ENCODE results near the gene ZNF566. TPM values are rescaled to one million over a fixed set of nuclear protein-coding genes. Genes with fewer than 3 reads are reported as not detected.

Gene ZNF566
- total RNA-seq, 3 donors from 2014 or later = 4.3 to 14.8 (median 9.6) TPM

DNA sequence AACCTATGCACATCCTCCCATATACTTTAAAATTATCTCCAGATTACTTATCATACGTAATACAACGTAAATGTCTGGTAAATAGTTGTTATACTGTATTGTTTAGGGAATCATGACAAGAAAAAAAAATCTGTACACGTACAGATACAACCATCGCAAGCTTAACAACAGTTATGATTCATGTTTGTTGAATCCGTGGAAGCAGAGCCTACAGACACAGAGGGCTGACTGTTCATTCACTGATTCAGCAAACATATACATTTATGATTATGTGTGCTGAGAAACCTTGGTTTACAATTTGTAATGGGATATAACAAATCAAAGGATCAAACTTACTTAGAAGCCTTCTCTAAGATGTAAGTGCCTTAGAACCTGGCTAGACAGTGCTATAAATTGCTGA lies 37.2 kb upstream of the ZNF566 start:
- no peak overlapping the region for H3K4me3 ChIP-seq
- DNase-seq = no peak
- TF ChIP-seq, protein P1, sequence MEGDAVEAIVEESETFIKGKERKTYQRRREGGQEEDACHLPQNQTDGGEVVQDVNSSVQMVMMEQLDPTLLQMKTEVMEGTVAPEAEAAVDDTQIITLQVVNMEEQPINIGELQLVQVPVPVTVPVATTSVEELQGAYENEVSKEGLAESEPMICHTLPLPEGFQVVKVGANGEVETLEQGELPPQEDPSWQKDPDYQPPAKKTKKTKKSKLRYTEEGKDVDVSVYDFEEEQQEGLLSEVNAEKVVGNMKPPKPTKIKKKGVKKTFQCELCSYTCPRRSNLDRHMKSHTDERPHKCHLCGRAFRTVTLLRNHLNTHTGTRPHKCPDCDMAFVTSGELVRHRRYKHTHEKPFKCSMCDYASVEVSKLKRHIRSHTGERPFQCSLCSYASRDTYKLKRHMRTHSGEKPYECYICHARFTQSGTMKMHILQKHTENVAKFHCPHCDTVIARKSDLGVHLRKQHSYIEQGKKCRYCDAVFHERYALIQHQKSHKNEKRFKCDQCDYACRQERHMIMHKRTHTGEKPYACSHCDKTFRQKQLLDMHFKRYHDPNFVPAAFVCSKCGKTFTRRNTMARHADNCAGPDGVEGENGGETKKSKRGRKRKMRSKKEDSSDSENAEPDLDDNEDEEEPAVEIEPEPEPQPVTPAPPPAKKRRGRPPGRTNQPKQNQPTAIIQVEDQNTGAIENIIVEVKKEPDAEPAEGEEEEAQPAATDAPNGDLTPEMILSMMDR (IDR thresholded peaks at IDR 0.05) = no peak
- H3K9me3 ChIP-seq = peaks cover 52% of the 10 kb centered on the region
- intact Hi-C loops (cut with DNase I, micrococcal nuclease) = no loop called here
- peaks cover 15% of the 10 kb centered on the region for H3K4me1 ChIP-seq (ENCODE audit: low read depth)
- H3K36me3 ChIP-seq (ENCODE audit: low read depth) = no peaks in the 10 kb centered on the region
- no peak for ATAC-seq

DNA sequence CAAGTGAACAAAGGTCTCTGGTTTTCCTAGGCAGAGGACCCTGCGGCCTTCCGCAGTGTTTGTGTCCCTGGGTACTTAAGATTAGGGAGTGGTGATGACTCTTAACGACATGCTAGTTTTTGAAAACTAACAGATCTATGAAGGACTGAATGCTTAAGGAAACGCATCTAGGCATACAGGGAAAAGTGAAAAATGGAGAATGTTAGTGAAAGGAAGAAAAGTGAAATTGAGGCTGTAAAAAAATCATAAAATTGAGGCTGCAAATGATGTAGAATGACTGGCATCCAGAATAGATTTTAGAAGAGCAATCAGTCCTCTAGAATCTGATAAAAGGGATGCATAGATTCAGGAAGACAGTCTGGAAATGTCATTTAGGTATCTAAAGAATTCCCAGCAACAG lies 35.3 kb upstream of the ZNF566 start:
- Histone ChIP-seq H3K36me3 (ENCODE audit: low read depth) (no peaks in the 10 kb centered on the region), H3K4me3 (no peak overlapping the region), H3K9me3 (peaks cover 64% of the 10 kb centered on the region), H3K4me1 (ENCODE audit: low read depth) (peaks cover 15% of the 10 kb centered on the region)
- DNase-seq (no peak), ATAC-seq (no peak)
- intact Hi-C loops (cut with DNase I, micrococcal nuclease) = no loop called here
- TF ChIP-seq, protein P1 (IDR thresholded peaks at IDR 0.05) = no peak

DNA sequence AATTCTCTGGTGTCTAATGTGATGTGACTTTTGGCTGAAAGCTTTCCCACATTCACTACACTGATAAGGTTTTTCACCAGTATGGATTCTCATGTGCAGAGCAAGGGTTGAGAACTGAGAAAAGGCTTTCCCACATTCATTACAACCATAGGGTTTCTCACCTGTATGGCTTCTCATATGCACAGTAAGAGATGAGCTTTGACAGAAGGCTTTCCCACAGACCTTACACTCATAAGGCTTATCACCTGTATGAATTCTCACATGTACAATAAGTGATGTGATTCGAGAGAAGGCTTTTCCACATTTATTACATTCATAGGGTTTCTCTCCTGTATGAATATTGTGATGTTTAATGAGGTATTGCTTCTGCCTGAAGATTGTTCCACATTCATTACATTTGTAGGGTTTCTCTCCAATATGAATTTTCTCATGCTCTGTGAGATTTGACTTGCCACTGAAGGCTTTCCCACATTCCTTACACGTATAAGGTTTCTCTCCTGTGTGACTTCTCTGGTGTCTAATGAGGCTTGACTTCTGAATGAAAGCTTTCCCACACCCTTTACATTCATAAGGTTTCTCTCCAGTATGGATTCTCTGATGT lies 24.8 kb upstream of the ZNF566 start:
- TF ChIP-seq, protein P1 (IDR thresholded peaks at IDR 0.05) = no peak
- H3K4me1 ChIP-seq (ENCODE audit: low read depth) = no peaks in the 10 kb centered on the region
- peaks cover 100% of the 10 kb centered on the region for H3K9me3 ChIP-seq
- ATAC-seq (no peak), DNase-seq (no peak)
- intact Hi-C loops (cut with DNase I, micrococcal nuclease) = no loop called here
- H3K36me3 ChIP-seq (ENCODE audit: low read depth) = peaks cover 3% of the 10 kb centered on the region
- no peak overlapping the region for H3K4me3 ChIP-seq

DNA sequence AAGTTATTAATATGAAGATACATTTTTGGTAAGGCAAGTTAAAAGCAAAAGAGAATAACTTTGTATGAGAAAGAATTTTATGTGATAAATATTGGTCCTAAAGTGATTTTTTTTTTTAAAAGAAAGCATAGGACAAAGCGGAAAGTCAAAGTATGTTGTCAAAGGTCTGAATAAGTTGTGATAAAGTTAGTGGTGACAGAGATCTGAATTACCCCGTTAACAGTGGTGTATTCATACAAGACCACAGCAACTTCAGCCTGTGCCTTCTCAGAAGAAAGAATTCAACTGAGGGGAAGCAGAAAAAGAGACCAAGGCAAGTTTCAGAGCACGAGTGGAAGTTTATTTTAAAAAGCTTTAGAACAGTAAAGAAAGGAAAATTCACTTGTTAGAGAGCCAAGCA lies 19.0 kb upstream of the ZNF566 start:
- peaks cover 99% of the 10 kb centered on the region for H3K9me3 ChIP-seq
- intact Hi-C loops (cut with DNase I, micrococcal nuclease) = no loop called here

DNA sequence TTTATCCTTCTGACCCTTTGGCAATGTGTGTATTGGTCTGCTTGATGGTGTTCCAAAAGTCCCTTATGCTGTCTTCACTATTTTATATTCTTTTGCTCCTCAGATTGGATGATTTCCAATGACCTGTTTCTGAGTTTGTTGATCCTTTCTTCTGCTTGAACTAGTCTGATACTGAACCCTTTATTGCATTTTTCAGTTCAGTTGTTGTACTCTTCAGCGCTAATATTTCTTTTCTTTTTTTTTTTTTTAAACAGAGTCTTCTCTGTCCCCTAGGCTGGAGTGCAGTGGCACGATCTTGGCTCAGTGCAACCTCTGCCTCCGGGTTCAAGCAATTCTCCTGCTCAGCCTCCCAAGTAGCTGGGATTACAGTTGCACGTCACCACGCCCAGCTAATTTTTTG lies 12.6 kb upstream of the ZNF566 start:
- no peaks in the 10 kb centered on the region for H3K4me1 ChIP-seq (ENCODE audit: low read depth)
- intact Hi-C loops (cut with DNase I, micrococcal nuclease) = no loop called here
- DNase-seq = no peak
- no peak overlapping the region for H3K4me3 ChIP-seq
- H3K36me3 ChIP-seq (ENCODE audit: low read depth) = no peaks in the 10 kb centered on the region
- TF ChIP-seq, protein P1 (IDR thresholded peaks at IDR 0.05) = no peak
- ATAC-seq = no peak
- peaks cover 99% of the 10 kb centered on the region for H3K9me3 ChIP-seq

More for the DNA sequence above, 19.0 kb upstream of the ZNF566 start:
- H3K4me1 ChIP-seq (ENCODE audit: low read depth) = no peaks in the 10 kb centered on the region
- TF ChIP-seq, protein P1 (IDR thresholded peaks at IDR 0.05) = no peak
- H3K4me3 ChIP-seq = no peak overlapping the region
- DNase-seq (no peak), ATAC-seq (no peak)
- H3K36me3 ChIP-seq (ENCODE audit: low read depth) = no peaks in the 10 kb centered on the region

DNA sequence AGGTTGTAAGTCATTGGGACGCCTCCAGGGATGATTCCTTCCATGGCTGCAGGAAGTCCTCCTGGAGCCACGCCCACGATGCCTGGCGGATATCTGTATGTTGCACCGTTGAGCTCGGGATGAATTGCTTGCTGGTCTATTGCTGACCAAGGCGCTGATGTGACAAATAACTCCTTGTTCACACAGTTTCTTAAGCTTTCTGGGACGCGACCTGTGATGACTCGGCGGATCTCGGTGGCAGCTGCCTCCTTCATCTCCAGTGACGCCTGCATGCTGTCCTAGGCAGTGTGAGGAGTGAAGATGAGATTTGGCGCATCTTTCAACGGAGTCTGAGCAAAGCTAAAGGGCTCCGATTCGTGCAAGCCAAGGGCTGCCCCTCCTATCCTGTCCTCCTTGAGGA lies 7.6 kb upstream of the ZNF566 start:
- Histone ChIP-seq H3K9me3 (peaks cover 68% of the 10 kb centered on the region), H3K4me1 (ENCODE audit: low read depth) (no peaks in the 10 kb centered on the region), H3K4me3 (no peak overlapping the region), H3K36me3 (ENCODE audit: low read depth) (no peaks in the 10 kb centered on the region)
- TF ChIP-seq, protein P1 (IDR thresholded peaks at IDR 0.05) = no peak
- ATAC-seq (no peak), DNase-seq (no peak)
- intact Hi-C loops (cut with DNase I, micrococcal nuclease) = no loop called here
